ENCODE data around the gene POU6F2.

The POU6F2 gene

GRCh38 chr7:39517240-39517639 is 539.5 kb downstream of the POU6F2 start:
- no peak for TF ChIP-seq CTCF (conservative IDR thresholded peaks at IDR 0.05)
- no peak overlapping the region for H3K27ac ChIP-seq

All from VCaP (cell line).